ENCODE results near the gene SLCO3A1. TPM values are rescaled to one million over a fixed set of nuclear protein-coding genes. Genes with fewer than 3 reads are reported as not detected.

SLCO3A1 gene
- total and polyA plus RNA-seq, 12 donors, result 33.9 to 57.2 (median 46.4) TPM

DNA sequence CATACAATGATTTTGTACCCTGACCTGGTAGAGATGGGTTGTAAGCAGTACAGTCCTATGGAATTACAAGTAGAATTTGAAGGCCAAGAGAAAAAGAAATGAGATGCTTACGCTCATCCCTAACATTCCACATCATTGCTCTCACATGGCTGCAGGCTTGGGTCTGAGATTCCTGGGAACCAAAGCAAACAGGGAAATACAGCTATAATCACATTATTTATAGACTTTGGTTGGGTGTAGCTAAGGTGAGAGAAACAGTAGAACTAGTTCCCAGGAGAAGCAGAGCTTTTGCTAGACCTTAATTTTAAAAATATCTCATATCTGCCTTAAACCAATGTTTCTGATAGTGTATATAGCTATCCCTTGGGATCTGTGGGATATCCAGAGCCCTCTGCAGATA, 51.4 kb downstream of the SLCO3A1 start:
- Histone ChIP-seq H3K36me3 (peaks cover 0 to 6% (median 0%) of the 10 kb centered on the region in 9 donors), H3K9me3 (peaks cover 0 to 20% (median 13%) of the 10 kb centered on the region in 11 donors), H3K27me3 (no peaks in the 10 kb centered on the region), H3K4me1 (peaks cover 0 to 21% (median 6%) of the 10 kb centered on the region in 9 donors), H3K27ac (no peak overlapping the region), H3K4me3 (no peak overlapping the region)
- intact Hi-C loops (cut with DNase I), result no loop called here
- WGBS, 2 donors, result 98% methylated on average over 1 of the region's 1 CpG
- TF ChIP-seq, protein P1, sequence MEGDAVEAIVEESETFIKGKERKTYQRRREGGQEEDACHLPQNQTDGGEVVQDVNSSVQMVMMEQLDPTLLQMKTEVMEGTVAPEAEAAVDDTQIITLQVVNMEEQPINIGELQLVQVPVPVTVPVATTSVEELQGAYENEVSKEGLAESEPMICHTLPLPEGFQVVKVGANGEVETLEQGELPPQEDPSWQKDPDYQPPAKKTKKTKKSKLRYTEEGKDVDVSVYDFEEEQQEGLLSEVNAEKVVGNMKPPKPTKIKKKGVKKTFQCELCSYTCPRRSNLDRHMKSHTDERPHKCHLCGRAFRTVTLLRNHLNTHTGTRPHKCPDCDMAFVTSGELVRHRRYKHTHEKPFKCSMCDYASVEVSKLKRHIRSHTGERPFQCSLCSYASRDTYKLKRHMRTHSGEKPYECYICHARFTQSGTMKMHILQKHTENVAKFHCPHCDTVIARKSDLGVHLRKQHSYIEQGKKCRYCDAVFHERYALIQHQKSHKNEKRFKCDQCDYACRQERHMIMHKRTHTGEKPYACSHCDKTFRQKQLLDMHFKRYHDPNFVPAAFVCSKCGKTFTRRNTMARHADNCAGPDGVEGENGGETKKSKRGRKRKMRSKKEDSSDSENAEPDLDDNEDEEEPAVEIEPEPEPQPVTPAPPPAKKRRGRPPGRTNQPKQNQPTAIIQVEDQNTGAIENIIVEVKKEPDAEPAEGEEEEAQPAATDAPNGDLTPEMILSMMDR (IDR thresholded peaks at IDR 0.05), result no peak
- DNase-seq, result no peak
- no peak for ATAC-seq

DNA sequence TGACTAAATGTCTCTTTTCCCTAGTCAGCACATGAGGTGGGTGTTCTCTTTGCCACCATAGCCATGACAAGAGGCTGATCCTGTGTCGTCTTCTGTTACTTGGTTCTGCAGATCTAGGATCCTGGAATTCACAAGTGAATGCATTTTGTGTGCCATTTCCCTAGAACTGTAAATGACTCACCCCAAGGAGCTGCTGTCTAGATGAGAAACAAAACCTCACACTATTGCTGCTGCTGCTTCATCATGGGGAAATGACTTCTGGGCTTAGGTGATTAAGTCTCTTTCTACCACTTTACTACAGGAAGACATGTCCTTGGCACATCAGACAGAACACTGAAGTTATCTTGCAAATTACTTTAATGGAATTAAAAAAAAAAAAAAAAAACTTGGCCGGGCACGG, 54.9 kb downstream of the SLCO3A1 start:
- 72 to 88% methylated on average over 3 of the region's 3 CpGs for WGBS, 2 donors

DNA sequence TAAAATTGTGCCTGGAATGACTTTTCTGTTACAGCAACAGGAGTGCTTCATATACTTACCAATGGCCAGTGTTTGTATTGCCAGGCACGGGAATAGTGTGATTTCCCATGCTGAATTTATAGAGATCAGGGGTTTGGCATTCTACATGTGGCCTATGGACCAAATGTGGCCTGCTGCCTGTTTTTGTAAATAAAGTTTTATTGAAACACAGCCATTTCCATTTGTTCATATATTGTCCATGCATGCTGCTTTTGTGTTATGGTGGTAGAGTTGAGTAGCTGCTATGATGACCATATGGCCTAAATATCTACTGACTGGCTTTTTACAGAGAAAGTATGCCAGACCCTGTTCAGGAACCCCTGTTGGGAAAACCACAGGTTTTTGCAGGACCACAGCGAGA, 55.6 kb downstream of the SLCO3A1 start:
- WGBS, 2 donors, result 95 to 96% methylated on average over 2 of the region's 2 CpGs
- peaks cover 8 to 46% (median 24%) of the 10 kb centered on the region in 9 donors for H3K4me1 ChIP-seq
- TF ChIP-seq, protein P1 (IDR thresholded peaks at IDR 0.05), result no peak

More for the DNA sequence above, 54.9 kb downstream of the SLCO3A1 start:
- H3K9me3 ChIP-seq, result no peaks in the 10 kb centered on the region
- ATAC-seq, result no peak
- H3K36me3 ChIP-seq, result peaks cover 0 to 7% (median 0%) of the 10 kb centered on the region in 9 donors
- H3K27ac ChIP-seq, result no peak overlapping the region
- intact Hi-C loops (cut with DNase I), result no loop called here
- DNase-seq, result no peak
- peaks cover 1 to 39% (median 17%) of the 10 kb centered on the region in 9 donors for H3K4me1 ChIP-seq
- H3K4me3 ChIP-seq, result no peak overlapping the region
- no peaks in the 10 kb centered on the region for H3K27me3 ChIP-seq
- TF ChIP-seq, protein P1 (IDR thresholded peaks at IDR 0.05), result no peak

DNA sequence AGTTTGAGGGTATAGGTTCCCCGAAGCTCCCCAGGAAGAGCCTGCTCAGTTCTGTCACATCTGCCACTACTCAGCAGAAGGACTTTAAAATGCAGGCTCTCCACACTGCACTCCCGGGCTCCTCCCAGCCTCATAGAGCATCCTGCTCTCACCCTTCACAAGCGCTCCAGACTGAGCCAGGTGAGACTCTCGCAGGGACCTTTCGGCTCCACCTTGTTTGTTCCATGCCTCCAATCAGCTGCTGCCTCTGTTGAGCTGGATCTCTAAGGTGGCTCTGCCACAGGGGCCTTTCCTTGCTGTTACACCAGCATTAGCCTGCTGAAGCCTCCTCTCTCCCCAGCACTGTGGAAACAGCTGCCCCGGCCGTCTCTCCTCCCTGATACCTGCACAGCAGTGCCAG, 56.1 kb downstream of the SLCO3A1 start:
- TF ChIP-seq, protein P1 (IDR thresholded peaks at IDR 0.05), result no peak
- Histone ChIP-seq H3K9me3 (no peaks in the 10 kb centered on the region), H3K27me3 (no peaks in the 10 kb centered on the region), H3K4me3 (no peak overlapping the region), H3K36me3 (peaks cover 0 to 7% (median 0%) of the 10 kb centered on the region in 9 donors), H3K27ac (no peak overlapping the region), H3K4me1 (peaks cover 9 to 46% (median 27%) of the 10 kb centered on the region in 9 donors)
- 88 to 93% methylated on average over 7 of the region's 7 CpGs for WGBS, 2 donors
- DNase-seq (no peak), ATAC-seq (no peak)
- intact Hi-C loops (cut with DNase I), result no loop called here

More for the DNA sequence above, 55.6 kb downstream of the SLCO3A1 start:
- no peak for DNase-seq
- H3K36me3 ChIP-seq, result peaks cover 0 to 7% (median 0%) of the 10 kb centered on the region in 9 donors
- intact Hi-C loops (cut with DNase I), result no loop called here
- no peak overlapping the region for H3K4me3 ChIP-seq
- no peak overlapping the region for H3K27ac ChIP-seq
- no peaks in the 10 kb centered on the region for H3K9me3 ChIP-seq
- no peaks in the 10 kb centered on the region for H3K27me3 ChIP-seq
- no peak for ATAC-seq

Data from heart right ventricle (tissue), 16 donors.